Prostate gland (tissue), 2 donors: ENCODE results near the gene IGLL5. TPM values are rescaled to one million over a fixed set of nuclear protein-coding genes. Genes with fewer than 3 reads are reported as not detected.
A peak's percentile ranks its signal among the peaks of the same experiment; 100 is the strongest.

ENCODE experiments used
- DNase-seq: peaks from one replicate; pipeline ENCODE4 v3.0.0-alpha.2; 2019; ENCODE audit warnings: low spot score
- H3K27ac ChIP-seq, 2 donors: fragments of 200-600 bp; sonication (generic); 2 replicates each; pipeline ENCODE4 v1.5.1; 2017 to 2019
- H3K27me3 ChIP-seq: fragments of 200-600 bp; sonication (generic); replicated peaks from 2 replicates; pipeline ENCODE4 v1.5.1; 2019; ENCODE audit not compliant: insufficient read depth
- H3K36me3 ChIP-seq, 2 donors: fragments of 200-600 bp; sonication (generic); 1 replicate in 1 of 2; 2 replicates in 1 of 2; pipeline versions ENCODE4 v1.5.1 to v1.8.1; 2017 to 2019
- H3K4me1 ChIP-seq: fragments of 200-600 bp; sonication (generic); replicated peaks from 2 replicates; pipeline ENCODE4 v1.5.1; 2019
- H3K4me3 ChIP-seq, 2 donors: fragments of 200-600 bp; sonication (generic); 2 replicates each; pipeline ENCODE4 v1.5.1; 2017 to 2019
- H3K9me3 ChIP-seq: fragments of 200-600 bp; sonication (generic); 2 replicates; pipeline ENCODE4 v1.5.1; 2017
- POLR2A ChIP-seq: fragments of 450-650 bp; IDR thresholded peaks from one replicate; pipeline ENCODE4 v1.6.1; 2016; ENCODE audit warnings: antibody characterized with exemption, mild to moderate bottlenecking
- POLR2AphosphoS5 ChIP-seq: sonication (generic); formaldehyde crosslinking; IDR thresholded peaks from one replicate; pipeline ENCODE4 v1.6.1; 2017; ENCODE audit warnings: antibody characterized with exemption
- WGBS: methylation state at CpG from one replicate; pipeline ENCODE4 v1.1.5; 2018; 5-methylcytosine and 5-hydroxymethylcytosine counted together
- intact Hi-C: fragments of 100-400 bp; cut with DNase I; formaldehyde crosslinking; loops from one replicate; pipeline ENCODE4 v1.14.2; 2022
- total RNA-seq, 2 donors: library from RNA; depleted of rRNA; stranded (reverse); fragments of >200 nt; gene quantifications; one replicate each; pipeline ENCODE4 v1.1.0, GENCODE V29; 2016
- TF ChIP-seq, protein P1 (sequence below), 4 experiments: fragments of 200-600 bp in 2 of 4; fragments of 450-650 bp in 2 of 4; sonication (generic) in 2 of 4; IDR thresholded peaks; 1 replicate in 3 of 4; 2 replicates in 1 of 4; pipeline ENCODE4 v1.5.1; 2016 to 2019; ENCODE audit warnings: antibody characterized with exemption in 4 of 4, mild to moderate bottlenecking in 2 of 4, moderate library complexity in 2 of 4

IGLL5 gene
- total RNA-seq, 2 donors from 2014 or later = not detected

DNA sequence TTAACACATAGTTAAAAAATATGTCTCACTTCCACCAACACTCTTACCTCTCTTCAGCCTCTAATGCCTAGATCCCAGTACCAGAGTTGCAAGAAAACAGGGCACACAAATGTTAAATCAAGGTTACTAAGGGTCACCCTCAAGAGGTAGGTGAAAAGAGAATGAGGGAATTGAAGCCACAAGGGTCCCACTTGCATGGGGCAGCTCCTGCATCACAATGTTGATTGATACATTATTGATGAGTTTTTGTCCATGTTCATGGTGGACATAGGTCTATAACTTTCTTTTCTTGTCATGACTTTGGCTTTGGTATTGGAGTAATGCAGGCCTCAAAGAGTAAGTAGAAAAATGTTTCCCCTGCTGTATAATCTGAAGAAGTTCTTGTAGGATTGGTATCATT is 46.0 kb upstream of the IGLL5 start:
- no peak overlapping the region for H3K27ac ChIP-seq
- H3K4me3 ChIP-seq = no peak overlapping the region
- no peaks in the 10 kb centered on the region for H3K9me3 ChIP-seq
- H3K4me1 ChIP-seq = no peaks in the 10 kb centered on the region
- intact Hi-C loops = no loop called here
- TF ChIP-seq POLR2AphosphoS5 = no peak
- TF ChIP-seq, protein P1, sequence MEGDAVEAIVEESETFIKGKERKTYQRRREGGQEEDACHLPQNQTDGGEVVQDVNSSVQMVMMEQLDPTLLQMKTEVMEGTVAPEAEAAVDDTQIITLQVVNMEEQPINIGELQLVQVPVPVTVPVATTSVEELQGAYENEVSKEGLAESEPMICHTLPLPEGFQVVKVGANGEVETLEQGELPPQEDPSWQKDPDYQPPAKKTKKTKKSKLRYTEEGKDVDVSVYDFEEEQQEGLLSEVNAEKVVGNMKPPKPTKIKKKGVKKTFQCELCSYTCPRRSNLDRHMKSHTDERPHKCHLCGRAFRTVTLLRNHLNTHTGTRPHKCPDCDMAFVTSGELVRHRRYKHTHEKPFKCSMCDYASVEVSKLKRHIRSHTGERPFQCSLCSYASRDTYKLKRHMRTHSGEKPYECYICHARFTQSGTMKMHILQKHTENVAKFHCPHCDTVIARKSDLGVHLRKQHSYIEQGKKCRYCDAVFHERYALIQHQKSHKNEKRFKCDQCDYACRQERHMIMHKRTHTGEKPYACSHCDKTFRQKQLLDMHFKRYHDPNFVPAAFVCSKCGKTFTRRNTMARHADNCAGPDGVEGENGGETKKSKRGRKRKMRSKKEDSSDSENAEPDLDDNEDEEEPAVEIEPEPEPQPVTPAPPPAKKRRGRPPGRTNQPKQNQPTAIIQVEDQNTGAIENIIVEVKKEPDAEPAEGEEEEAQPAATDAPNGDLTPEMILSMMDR (IDR thresholded peaks at IDR 0.05) = no peak
- no peak for TF ChIP-seq POLR2A
- no peaks in the 10 kb centered on the region for H3K27me3 ChIP-seq
- H3K36me3 ChIP-seq = no peaks in the 10 kb centered on the region
- no peak for DNase-seq

DNA sequence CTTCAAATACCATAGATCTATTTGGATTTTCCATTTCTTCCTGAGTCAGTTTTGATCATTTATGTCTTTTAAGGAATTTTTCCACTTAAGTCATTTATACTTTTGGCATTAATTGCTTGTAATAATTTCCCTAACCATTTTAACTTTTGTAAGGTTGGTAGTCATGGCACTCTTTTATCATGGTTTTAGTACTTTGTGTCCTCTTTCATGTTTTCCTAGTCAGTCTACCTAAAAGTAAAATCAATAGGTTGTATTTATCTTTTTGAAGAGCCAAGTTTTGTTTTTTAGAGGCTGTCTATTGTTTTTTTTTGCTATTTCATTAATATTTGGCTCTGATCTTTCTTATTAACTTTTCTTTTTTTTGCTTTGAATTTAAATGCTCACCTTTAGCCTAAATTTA is 45.5 kb upstream of the IGLL5 start:
- Histone ChIP-seq H3K9me3 (no peaks in the 10 kb centered on the region), H3K4me3 (no peak overlapping the region), H3K27ac (no peak overlapping the region), H3K36me3 (no peaks in the 10 kb centered on the region), H3K27me3 (no peaks in the 10 kb centered on the region), H3K4me1 (no peaks in the 10 kb centered on the region)
- no peak for DNase-seq
- TF ChIP-seq, protein P1 (IDR thresholded peaks at IDR 0.05) = no peak
- TF ChIP-seq POLR2A (no peak), POLR2AphosphoS5 (no peak)
- intact Hi-C loops = no loop called here

DNA sequence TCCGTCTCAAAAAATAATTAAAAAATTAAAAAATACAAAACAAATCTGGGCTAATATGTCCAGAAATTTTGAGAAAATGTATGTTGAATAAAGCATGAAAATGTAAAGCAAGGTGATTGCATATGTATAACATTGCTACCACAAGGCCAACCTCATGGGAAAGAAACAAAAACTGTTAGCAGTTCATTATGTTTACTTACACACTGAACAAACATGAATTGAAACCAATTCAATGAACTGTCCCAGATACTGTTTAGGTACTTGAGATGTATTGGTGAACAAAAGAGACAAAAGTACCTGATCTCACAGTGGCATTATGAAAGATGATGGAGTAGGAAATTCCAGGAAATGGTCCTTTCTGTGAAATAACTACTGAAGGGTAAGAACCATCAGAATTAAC is 43.8 kb upstream of the IGLL5 start:
- no peaks in the 10 kb centered on the region for H3K4me1 ChIP-seq
- TF ChIP-seq, protein P1 (IDR thresholded peaks at IDR 0.05) = no peak
- TF ChIP-seq POLR2AphosphoS5 (no peak), POLR2A (no peak)
- no peak overlapping the region for H3K4me3 ChIP-seq
- H3K36me3 ChIP-seq = no peaks in the 10 kb centered on the region
- 100% methylated on average over 1 of the region's 1 CpG for WGBS
- H3K27me3 ChIP-seq = no peaks in the 10 kb centered on the region
- no peak for DNase-seq
- no peak overlapping the region for H3K27ac ChIP-seq
- intact Hi-C loops = no loop called here
- no peaks in the 10 kb centered on the region for H3K9me3 ChIP-seq

DNA sequence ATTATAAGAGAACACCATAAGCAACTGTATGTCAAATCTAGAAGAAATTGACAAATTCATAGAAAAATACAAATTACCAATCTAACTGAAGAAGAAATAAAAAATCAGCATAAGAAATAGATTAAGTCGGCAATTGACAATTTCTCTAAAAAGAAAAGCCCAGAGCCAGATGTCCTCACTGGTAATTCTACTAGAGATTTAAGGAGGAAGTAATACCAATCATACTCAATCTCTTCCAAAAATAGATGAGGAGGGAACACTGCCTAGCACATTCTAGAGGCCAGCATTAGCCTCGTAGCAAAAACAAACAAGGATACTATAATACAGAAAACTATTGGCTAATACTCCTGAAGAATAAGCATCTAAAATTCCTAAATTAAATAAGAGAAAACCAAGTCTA is 40.4 kb upstream of the IGLL5 start:
- Histone ChIP-seq H3K4me3 (no peak overlapping the region), H3K27me3 (no peaks in the 10 kb centered on the region), H3K4me1 (no peaks in the 10 kb centered on the region), H3K27ac (no peak overlapping the region), H3K9me3 (no peaks in the 10 kb centered on the region), H3K36me3 (no peaks in the 10 kb centered on the region)
- WGBS = 73% methylated on average over 2 of the region's 2 CpGs
- DNase-seq = no peak
- intact Hi-C loops = no loop called here
- TF ChIP-seq, protein P1 (IDR thresholded peaks at IDR 0.05) = no peak
- TF ChIP-seq POLR2A (no peak), POLR2AphosphoS5 (no peak)

DNA sequence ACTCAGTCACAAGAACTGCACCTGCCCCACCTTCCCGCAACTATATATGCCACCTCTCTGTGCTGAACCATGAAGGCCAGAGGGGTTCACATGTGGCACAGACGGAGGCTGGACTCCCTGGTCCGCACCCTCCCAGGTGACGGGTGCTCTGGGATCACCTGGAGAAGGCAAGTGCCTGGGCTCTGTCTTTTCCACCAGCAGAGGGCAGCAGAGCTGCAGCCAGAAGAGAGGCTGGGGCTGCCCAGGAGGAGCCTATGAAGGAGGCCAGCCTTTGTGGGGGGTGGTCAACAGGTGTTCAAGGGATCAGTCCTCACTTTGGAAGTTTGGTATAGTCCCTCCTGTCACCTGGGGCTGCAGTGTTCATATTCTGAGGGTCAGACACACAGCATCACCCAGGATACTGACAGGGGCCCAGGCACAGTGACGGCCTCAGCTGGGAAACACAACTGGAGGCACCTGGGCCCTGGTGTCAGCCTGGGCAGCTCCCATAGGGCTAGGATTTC is 39.2 kb upstream of the IGLL5 start:
- H3K27ac ChIP-seq = no peak overlapping the region
- H3K9me3 ChIP-seq = no peaks in the 10 kb centered on the region
- H3K4me1 ChIP-seq = no peaks in the 10 kb centered on the region
- H3K27me3 ChIP-seq = no peaks in the 10 kb centered on the region
- peak; percentile 65 for DNase-seq
- 29% methylated on average over 5 of the region's 5 CpGs for WGBS
- intact Hi-C loops = no loop called here
- TF ChIP-seq, protein P1 (IDR thresholded peaks at IDR 0.05) = peak; percentile 62 to 86 (median 74)
- TF ChIP-seq POLR2AphosphoS5 = no peak
- H3K4me3 ChIP-seq = no peak overlapping the region
- no peaks in the 10 kb centered on the region for H3K36me3 ChIP-seq
